LHCN-M2 (cell line): ENCODE measurements around the gene ABCA9. TPM values are rescaled to one million over a fixed set of nuclear protein-coding genes. Genes with fewer than 3 reads are reported as not detected.
"Not testable (repeated sequence)": the region's sequence is repeated elsewhere in the genome, so short reads cannot be mapped to it uniquely, and the experiment has no call there.

ENCODE experiments used
- DNase-seq: peaks from one replicate; pipeline ENCODE4 v3.0.0-alpha.2; 2012; ENCODE audit warnings: low read depth
- total RNA-seq: library from RNA; depleted of rRNA; stranded (reverse); fragments of >200 nt; gene quantifications from 2 replicates; pipeline ENCODE4 v1.2.3, GENCODE V29; 2014

ABCA9 gene
- total RNA-seq, 1 experiment from 2014 or later: not detected

GRCh38 chr17:69043098-69043734 lies 17.5 kb downstream of the ABCA9 start:
- DNase-seq: no peak

- no peak for DNase-seq
These were observed 18.4 kb downstream of the ABCA9 start for GRCh38 chr17:69042308-69042707.

GRCh38 chr17:69031839-69032238 lies 28.9 kb downstream of the ABCA9 start:
- no peak for DNase-seq

- DNase-seq: no peak
These were observed 30.6 kb downstream of the ABCA9 start for GRCh38 chr17:69030169-69030568.

- DNase-seq: no peak
These were observed 42.0 kb downstream of the ABCA9 start for GRCh38 chr17:69018687-69019086.

- DNase-seq: no peak
These were observed 42.6 kb downstream of the ABCA9 start for GRCh38 chr17:69018022-69018615.

- no peak for DNase-seq
These were observed 45.1 kb downstream of the ABCA9 start for GRCh38 chr17:69015631-69016030.

- no peak for DNase-seq
These were observed 47.6 kb downstream of the ABCA9 start for GRCh38 chr17:69012895-69013805.

- DNase-seq: no peak
These were observed 50.8 kb downstream of the ABCA9 start for GRCh38 chr17:69009930-69010329.

- DNase-seq: not testable (repeated sequence)
These were observed 56.0 kb downstream of the ABCA9 start for GRCh38 chr17:69004759-69005158.

- DNase-seq: not testable (repeated sequence)
These were observed 61.0 kb downstream of the ABCA9 start for GRCh38 chr17:68999743-69000142.

- DNase-seq: no peak
These were observed 67.6 kb downstream of the ABCA9 start for GRCh38 chr17:68993112-68993511.

GRCh38 chr17:68987966-68988365 lies 72.8 kb downstream of the ABCA9 start:
- no peak for DNase-seq

- DNase-seq: peak; percentile 88
These were observed 79.4 kb downstream of the ABCA9 start for GRCh38 chr17:68981288-68981687.

GRCh38 chr17:68973098-68973846 lies 87.5 kb downstream of the ABCA9 start:
- DNase-seq: no peak

- peak; percentile 12 for DNase-seq
These were observed 88.5 kb downstream of the ABCA9 start for GRCh38 chr17:68972119-68972704.

- DNase-seq: no peak
These were observed 91.6 kb downstream of the ABCA9 start for GRCh38 chr17:68969101-68969500.

GRCh38 chr17:68963958-68964357 lies 96.8 kb downstream of the ABCA9 start:
- no peak for DNase-seq

GRCh38 chr17:68961214-68961882 lies 99.4 kb downstream of the ABCA9 start:
- peak; percentile 5 for DNase-seq

- not testable (repeated sequence) for DNase-seq
These were observed 101.6 kb downstream of the ABCA9 start for GRCh38 chr17:68959117-68959516.

- DNase-seq: no peak
These were observed 102.8 kb downstream of the ABCA9 start for GRCh38 chr17:68957944-68958343.
